ENCODE results near the gene WNT10A.

- TF ChIP-seq CTCF (IDR thresholded peaks at IDR 0.05) (no peak), POLR2A (IDR thresholded peaks at IDR 0.05) (no peak), POLR2AphosphoS5 (IDR thresholded peaks at IDR 0.05) (no peak)
Observed at GRCh38 chr2:218891275-218892135, 10.9 kb downstream of the WNT10A start.

Data from suprapubic skin (tissue), 4 donors.